Measurements from ENCODE around the gene PIH1D1. TPM values are rescaled to one million over a fixed set of nuclear protein-coding genes. Genes with fewer than 3 reads are reported as not detected.

PIH1D1 gene
- total RNA-seq, 1 donor from 2014 or later, result 133 TPM

DNA sequence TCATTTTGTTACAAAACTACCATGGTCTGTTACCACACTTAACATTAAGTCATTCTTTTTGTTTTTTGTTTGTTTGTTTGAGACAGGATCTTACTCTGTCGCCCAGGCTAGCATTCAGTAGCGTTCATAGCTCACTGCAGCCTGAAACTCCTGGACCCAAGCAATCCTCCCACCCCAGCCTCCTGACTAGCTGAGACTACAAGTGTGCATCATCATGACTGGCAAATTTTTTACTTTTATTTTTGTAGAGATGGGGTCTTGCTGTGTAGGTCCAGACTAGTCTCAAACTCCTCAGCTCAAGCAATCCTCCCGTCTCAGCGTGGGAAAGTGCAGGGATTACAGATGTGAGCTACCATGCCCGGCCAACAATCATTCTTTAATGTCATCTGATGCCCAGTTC is 4.7 kb upstream of the PIH1D1 start:
- no peak overlapping the region for H3K27ac Mint-ChIP-seq
- Histone ChIP-seq H3K27me3 (no peaks in the 10 kb centered on the region), H3K79me2 (ENCODE audit: low read depth) (peaks cover 18% of the 10 kb centered on the region), H2AFZ (replicated peaks) (no peak overlapping the region), H3K9me3 (ENCODE audit: low read depth) (no peaks in the 10 kb centered on the region), H3K36me3 (no peaks in the 10 kb centered on the region), H4K20me1 (ENCODE audit: low read depth) (no peaks in the 10 kb centered on the region), H3K4me2 (no peak overlapping the region), H3F3A (ENCODE audit: low read depth) (peaks cover 26% of the 10 kb centered on the region), H3K4me1 (peaks cover 6% of the 10 kb centered on the region), H3K27ac (no peak overlapping the region), H3K4me3 (no peak overlapping the region), H3K9ac (no peak overlapping the region)
- peaks cover 7% of the 10 kb centered on the region for H3K36me3 Mint-ChIP-seq
- TF ChIP-seq EZH2 (IDR thresholded peaks at IDR 0.05) (no peak), EZH2phosphoT487 (IDR thresholded peaks at IDR 0.05) (no peak)
- TF ChIP-seq, protein P1, sequence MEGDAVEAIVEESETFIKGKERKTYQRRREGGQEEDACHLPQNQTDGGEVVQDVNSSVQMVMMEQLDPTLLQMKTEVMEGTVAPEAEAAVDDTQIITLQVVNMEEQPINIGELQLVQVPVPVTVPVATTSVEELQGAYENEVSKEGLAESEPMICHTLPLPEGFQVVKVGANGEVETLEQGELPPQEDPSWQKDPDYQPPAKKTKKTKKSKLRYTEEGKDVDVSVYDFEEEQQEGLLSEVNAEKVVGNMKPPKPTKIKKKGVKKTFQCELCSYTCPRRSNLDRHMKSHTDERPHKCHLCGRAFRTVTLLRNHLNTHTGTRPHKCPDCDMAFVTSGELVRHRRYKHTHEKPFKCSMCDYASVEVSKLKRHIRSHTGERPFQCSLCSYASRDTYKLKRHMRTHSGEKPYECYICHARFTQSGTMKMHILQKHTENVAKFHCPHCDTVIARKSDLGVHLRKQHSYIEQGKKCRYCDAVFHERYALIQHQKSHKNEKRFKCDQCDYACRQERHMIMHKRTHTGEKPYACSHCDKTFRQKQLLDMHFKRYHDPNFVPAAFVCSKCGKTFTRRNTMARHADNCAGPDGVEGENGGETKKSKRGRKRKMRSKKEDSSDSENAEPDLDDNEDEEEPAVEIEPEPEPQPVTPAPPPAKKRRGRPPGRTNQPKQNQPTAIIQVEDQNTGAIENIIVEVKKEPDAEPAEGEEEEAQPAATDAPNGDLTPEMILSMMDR (IDR thresholded peaks at IDR 0.05), result no peak
- peaks cover 5% of the 10 kb centered on the region for H3K27me3 Mint-ChIP-seq (ENCODE audit: insufficient read depth, low read depth)
- DNase-seq (ENCODE audit: low spot score), result no peak
- peak overlapping the region; percentile 24 for H3K4me3 Mint-ChIP-seq
- no peaks in the 10 kb centered on the region for H3K9me3 Mint-ChIP-seq
- peaks cover 15% of the 10 kb centered on the region for H3K4me1 Mint-ChIP-seq

DNA sequence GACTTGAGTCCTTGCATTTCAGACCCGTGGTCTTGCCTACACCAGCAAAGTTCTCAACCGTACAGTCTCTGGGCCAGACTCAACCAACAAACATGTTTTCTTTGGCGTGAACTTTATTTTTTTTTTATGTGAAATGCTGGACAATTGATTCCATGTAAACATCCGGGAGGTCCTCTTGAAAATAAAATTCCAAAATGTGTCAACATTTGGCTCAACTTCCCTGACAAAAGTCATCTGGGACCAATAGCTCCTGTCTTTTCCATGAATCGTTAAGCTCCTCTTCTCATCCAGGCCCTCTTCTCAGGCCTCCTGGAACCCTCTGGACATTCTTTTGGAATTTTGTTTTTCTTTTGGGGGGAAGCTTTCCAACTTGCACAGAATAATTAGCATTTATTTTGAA is 4.2 kb upstream of the PIH1D1 start:
- Histone ChIP-seq H3K4me2 (no peak overlapping the region), H3K27ac (no peak overlapping the region), H2AFZ (replicated peaks) (no peak overlapping the region), H3F3A (ENCODE audit: low read depth) (peaks cover 27% of the 10 kb centered on the region), H3K4me3 (no peak overlapping the region), H3K9me3 (ENCODE audit: low read depth) (no peaks in the 10 kb centered on the region), H3K36me3 (no peaks in the 10 kb centered on the region), H4K20me1 (ENCODE audit: low read depth) (no peaks in the 10 kb centered on the region), H3K79me2 (ENCODE audit: low read depth) (peaks cover 24% of the 10 kb centered on the region), H3K9ac (no peak overlapping the region), H3K4me1 (peaks cover 6% of the 10 kb centered on the region), H3K27me3 (no peaks in the 10 kb centered on the region)
- peaks cover 17% of the 10 kb centered on the region for H3K4me1 Mint-ChIP-seq
- peaks cover 5% of the 10 kb centered on the region for H3K27me3 Mint-ChIP-seq (ENCODE audit: insufficient read depth, low read depth)
- H3K9me3 Mint-ChIP-seq, result no peaks in the 10 kb centered on the region
- peaks cover 7% of the 10 kb centered on the region for H3K36me3 Mint-ChIP-seq
- H3K27ac Mint-ChIP-seq, result no peak overlapping the region
- no peak for DNase-seq (ENCODE audit: low spot score)
- H3K4me3 Mint-ChIP-seq, result peak overlapping the region; percentile 24
- TF ChIP-seq EZH2phosphoT487 (IDR thresholded peaks at IDR 0.05) (no peak), EZH2 (IDR thresholded peaks at IDR 0.05) (no peak)
- TF ChIP-seq, protein P1 (IDR thresholded peaks at IDR 0.05), result no peak

DNA sequence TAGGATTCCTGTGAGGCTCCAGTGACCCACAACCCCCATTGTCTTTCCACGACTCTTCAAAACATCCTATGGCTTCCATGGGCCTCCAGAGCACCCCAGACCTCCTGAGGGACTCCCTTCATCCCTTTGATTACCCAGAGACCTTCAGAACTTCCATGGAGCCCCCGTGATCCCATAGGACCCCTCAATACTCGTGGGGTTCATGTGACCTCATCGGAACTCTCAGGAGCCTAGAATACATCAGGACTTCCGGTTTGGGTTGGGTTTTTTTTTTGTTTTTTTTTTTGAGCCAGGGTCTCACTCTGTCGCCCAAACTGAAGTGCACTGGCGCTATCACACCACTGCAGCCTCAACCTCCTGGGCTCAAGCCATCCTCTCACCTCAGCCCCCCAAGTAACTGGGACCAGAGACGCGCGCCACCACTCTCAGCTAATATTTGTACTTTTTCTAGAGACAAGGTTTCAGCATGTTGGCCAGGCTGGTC is 2.2 kb upstream of the PIH1D1 start:
- no peaks in the 10 kb centered on the region for H3K27me3 ChIP-seq
- peaks cover 27% of the 10 kb centered on the region for H3F3A ChIP-seq (ENCODE audit: low read depth)
- H3K36me3 ChIP-seq, result no peaks in the 10 kb centered on the region
- no peak for TF ChIP-seq EZH2 (IDR thresholded peaks at IDR 0.05)
- TF ChIP-seq, protein P1 (IDR thresholded peaks at IDR 0.05), result no peak
- TF ChIP-seq EZH2phosphoT487 (IDR thresholded peaks at IDR 0.05), result no peak
- Mint-ChIP-seq H3K27me3 (ENCODE audit: insufficient read depth, low read depth) (peaks cover 5% of the 10 kb centered on the region), H3K27ac (peak overlapping the region; percentile 98), H3K9me3 (no peaks in the 10 kb centered on the region), H3K4me3 (peak overlapping the region; percentile 97), H3K36me3 (peaks cover 10% of the 10 kb centered on the region), H3K4me1 (peaks cover 22% of the 10 kb centered on the region)
- H3K79me2 ChIP-seq (ENCODE audit: low read depth), result peaks cover 42% of the 10 kb centered on the region
- H3K9ac ChIP-seq, result peak overlapping the region; percentile 84
- H3K4me3 ChIP-seq, result peak overlapping the region; percentile 72
- peaks cover 11% of the 10 kb centered on the region for H3K4me1 ChIP-seq
- no peak for DNase-seq (ENCODE audit: low spot score)
- H3K27ac ChIP-seq, result peak overlapping the region; percentile 80
- H3K9me3 ChIP-seq (ENCODE audit: low read depth), result no peaks in the 10 kb centered on the region
- peak overlapping the region; percentile 91 for H3K4me2 ChIP-seq
- H4K20me1 ChIP-seq (ENCODE audit: low read depth), result no peaks in the 10 kb centered on the region
- H2AFZ ChIP-seq (replicated peaks), result peak overlapping the region; percentile 55
